Germinal center (tissue), 1 donor: ENCODE results near the gene MINDY4.
A peak's percentile ranks its signal among the peaks of the same experiment; 100 is the strongest.

Experiments used
- DNase-seq: peaks from one replicate; pipeline ENCODE4 v3.0.0; 2012; ENCODE audit warnings: mixed read lengths, low spot score

Gene MINDY4

GRCh38 chr7:30771174-30771879 lies at the start of gene MINDY4:
TSS of gene MINDY4 (plus strand) at chr7:30771417. CDS start at chr7:30771494, 77 bp downstream.
- DNase-seq, result peak; percentile 89

DNA sequence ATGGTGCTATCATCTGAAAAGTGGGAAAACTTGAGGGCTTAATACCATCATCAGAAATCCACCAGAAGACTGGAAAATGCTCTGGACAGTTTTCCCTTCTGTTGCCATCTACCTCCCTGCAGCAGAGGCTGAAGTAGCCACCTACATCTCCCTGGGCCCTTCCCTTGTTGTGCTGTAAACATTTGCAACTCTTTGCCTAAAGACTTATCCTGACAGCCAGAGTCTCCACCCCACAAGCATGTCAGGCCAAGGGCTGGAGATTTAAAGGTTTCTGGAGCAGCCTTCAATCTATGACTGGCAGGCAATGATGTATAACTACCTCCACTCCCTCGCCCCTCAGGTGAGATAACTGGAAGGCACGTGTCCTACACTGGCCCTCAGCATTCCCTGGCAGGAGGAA lies 49.0 kb upstream of the MINDY4 start:
- DNase-seq, result no peak

GRCh38 chr7:30722671-30723070 lies 48.5 kb upstream of the MINDY4 start:
- no peak for DNase-seq

GRCh38 chr7:30723776-30724175 lies 47.4 kb upstream of the MINDY4 start:
- DNase-seq, result no peak

- no peak for DNase-seq
These were observed 44.8 kb upstream of the MINDY4 start for GRCh38 chr7:30726296-30727006.

DNA sequence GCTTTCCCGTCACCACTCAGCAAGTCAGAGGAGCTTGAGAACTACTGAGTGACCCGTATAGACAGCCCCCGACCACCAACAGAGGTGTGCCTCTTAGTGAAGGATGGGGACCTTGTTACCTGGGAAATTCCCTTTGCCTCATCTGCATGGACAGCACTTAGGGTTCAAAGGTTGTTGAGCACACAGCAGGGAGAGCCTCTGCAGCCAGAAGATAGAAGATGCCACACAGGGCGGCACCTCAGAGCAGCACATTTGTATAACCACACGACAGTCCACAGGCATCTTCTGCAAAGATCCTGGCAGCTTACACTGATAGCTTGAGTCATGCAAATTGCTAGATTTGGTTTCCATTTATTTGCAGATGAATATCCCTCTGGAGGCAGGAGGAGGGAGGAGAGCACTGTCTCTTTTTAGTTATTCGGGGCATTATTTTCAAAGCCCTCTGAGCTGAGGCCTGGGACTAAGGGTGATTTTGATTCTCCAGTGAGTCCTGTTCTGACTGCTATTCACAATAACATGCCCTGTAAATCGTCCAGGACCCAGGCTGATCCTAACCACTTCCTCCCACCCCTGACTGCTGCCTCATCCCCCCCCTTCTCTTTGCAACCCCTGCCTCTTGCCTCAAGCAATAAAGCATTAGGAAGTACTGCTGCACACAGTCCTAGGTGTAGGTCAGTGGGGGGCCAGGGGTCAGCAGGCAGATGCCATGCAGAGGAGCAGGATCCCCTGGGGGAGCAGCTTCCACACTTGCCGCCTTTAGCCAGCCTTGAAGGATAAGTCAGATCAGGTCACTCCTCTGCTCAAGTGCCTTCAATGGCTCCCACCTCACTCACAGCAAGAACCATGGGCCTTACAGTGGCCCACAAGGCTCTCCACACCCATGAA lies 43.9 kb upstream of the MINDY4 start:
- no peak for DNase-seq

DNA sequence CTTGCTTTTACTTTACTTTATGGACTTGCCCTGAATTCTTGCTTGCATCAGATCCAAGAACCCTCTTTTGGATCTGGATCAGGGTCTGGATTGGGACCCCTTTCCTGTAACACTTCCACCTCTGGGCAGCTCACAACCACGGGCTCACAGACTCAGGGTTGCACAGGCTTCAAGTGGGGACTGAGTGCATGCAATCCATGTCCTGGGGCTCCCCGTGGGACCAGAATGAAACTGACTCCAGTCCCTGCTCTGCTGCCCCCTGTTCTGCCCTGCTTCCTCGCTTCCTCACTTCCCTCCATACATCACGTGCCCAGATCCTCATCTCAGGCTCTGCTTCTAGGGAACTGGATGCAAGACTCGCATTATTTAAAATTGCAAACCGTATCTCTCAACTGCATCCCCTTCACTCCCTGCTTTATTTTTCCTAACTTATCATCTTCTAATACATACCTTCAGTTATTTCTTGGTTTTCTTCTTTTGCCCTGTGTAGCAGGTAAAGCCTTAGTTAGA lies 42.6 kb upstream of the MINDY4 start:
- no peak for DNase-seq

DNA sequence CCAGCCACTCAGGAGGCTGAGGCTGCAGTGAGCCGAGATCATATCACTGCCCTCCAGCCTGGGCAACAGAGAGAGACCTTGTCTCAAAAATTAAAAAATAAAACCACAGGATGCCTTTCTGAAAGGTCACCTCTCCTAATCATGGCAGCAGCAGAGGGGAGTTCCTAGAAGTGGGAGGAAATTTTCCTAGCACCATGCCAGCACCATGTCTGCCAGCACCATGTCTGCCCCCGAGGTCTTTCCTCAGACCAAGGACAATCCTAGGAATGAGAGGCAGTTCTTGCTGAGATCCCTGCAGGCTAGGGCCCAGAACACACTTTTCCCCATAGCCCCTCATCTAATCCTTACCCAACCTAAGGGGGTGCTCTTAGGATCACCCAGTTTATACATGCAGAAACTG lies 41.6 kb upstream of the MINDY4 start:
- no peak for DNase-seq

DNA sequence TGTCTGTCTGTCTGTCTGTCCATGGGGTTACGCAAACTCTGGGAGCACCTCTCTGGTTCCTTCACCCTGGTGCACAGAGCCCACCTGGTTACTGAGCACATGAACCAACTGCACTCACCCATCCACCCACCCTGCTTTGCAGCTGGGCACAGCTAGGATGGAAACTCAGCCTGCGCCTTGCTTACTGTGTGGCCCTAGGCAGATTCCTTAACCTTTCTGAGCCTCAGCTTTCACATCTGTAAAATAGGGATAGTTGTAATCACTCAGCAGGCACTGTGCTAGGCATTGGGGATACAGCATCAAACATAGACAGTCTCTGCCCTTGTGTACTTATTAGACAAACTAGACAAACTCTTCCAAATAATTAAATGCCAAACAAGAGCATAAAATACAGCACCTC lies 41.1 kb upstream of the MINDY4 start:
- no peak for DNase-seq

DNA sequence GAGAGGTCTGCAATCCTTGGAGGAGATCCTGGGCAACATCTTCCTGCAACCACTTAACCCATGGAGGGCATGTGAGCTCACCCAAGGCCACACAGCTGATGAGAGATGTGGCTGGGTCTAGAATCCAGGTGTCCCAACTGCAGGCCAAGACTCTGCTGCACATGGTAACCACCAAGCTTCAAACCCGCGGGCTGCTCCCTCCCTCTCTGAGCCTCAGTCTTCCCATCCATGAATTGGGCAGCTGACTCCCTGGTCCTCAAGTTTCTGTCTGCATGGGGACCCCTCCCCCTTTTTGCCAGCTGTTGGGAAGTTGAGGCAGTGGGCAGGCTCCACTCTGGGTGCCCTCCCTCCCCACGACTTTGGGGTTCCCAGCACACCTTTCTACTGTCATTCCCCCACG lies 40.2 kb upstream of the MINDY4 start:
- DNase-seq, result no peak

DNA sequence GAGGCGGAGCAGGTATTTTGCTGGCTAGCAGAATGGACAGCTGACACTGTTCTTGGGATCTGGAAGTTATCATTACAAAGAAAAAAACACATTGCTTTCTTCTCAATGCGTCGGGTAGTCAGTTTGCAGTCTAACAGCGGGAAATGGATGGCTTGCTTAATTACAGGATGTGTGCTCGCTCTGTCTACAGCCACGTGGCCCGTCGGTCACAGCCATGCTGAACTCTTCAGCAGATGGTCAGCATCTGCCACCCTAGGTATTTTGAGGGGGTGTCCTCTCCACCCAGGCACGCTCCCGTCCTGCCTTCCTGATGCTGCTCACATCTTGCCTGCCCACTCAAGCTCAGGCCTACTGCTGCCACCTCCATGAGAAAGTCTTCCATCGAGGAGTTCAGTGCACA lies 39.6 kb upstream of the MINDY4 start:
- no peak for DNase-seq

DNA sequence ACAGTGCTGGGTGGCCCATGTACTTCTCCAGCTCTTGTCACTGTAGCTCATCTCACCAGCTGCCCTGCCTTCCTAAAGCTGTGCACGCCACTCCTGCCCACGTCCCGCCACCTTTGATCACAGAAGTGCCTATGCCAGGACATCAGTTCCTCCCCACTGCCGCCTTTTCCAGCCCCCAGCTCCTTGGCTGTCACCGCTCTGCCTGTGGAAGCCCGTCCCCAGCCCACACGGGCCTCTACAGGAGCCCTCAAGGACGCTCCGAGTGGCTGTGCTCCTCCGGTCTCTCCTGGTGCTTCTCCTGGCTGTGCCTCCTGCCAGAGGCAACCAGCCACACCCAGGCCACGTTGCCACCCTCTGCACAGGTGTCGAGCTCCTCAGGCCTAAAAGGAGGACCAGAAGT lies 38.6 kb upstream of the MINDY4 start:
- no peak for DNase-seq

- DNase-seq, result no peak
These were observed 38.0 kb upstream of the MINDY4 start for GRCh38 chr7:30733216-30733615.

- no peak for DNase-seq
These were observed 37.5 kb upstream of the MINDY4 start for GRCh38 chr7:30733691-30734090.

DNA sequence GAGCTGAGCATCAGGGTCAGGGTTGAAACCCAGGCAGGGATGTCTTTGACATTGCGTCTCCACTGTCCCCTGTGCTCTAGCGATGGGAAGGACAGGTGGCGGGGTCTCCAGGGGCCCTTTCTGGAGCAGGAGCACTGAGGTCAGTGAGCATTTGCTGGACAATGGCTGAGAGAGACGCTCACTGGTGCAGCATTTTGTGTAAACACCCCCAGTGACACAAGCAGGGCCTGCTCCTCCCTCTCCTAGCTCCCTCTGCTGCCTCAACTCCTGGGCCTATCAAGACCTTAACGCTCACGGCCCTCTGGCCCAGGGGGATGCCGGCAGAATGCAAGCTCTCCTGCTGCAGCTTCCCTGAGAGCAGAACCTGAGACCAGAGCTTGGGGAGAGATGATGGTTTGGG lies 36.7 kb upstream of the MINDY4 start:
- DNase-seq, result no peak

DNA sequence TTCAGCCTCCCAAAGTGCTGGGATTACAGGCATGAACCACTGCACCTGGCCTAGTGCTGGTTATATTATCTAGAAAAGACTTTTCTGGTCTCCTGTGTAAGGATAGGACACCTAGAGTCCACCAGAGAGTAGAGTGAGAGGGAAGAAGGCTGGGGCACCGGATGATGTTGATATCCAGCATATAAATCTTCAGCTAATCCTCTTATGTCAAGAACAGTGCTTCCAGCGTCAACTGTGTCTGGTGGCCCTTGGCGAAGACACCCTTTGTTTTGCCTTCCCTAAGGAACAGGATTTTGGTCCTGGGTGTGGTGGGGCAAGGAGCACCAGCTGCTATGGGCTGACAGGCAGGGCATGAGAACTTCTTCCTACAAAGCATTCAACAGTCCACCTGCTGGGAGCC lies 35.6 kb upstream of the MINDY4 start:
- DNase-seq, result no peak

GRCh38 chr7:30736291-30736690 lies 34.9 kb upstream of the MINDY4 start:
- DNase-seq, result no peak

- no peak for DNase-seq
These were observed 32.9 kb upstream of the MINDY4 start for GRCh38 chr7:30738026-30738915.

DNA sequence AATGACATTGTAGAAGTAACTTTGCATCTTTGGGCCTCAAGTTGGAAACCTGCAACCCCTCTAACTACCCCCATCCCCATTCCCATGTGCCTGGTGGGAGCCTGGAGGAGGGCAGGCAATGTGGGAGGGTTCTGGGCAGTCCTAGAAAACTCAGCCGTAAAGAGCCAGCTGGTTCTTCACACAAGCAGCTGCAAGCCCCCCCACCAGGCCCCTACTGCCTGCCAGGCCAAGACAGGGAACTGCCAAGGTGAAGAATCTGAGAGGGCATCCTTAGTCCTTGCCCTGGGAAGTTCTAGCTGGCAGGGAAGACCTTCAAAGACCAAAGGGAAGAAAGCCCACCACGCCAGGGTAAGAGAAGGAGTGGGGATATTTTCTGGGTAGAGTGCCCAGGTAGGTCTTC lies 31.5 kb upstream of the MINDY4 start:
- no peak for DNase-seq

GRCh38 chr7:30740417-30741181 lies 30.6 kb upstream of the MINDY4 start:
- peak; percentile 86 for DNase-seq

- DNase-seq, result no peak
These were observed 29.9 kb upstream of the MINDY4 start for GRCh38 chr7:30741289-30741688.
